HG03064 (cell line): ENCODE measurements around the gene TSHZ2.

Experiments used
- ATAC-seq: cut with Tn5 transposase; IDR thresholded peaks from one replicate; pipeline ENCODE4 v1.9.1; 2021; ENCODE audit warnings: low read depth; ENCODE audit not compliant: unreplicated experiment

The TSHZ2 gene

DNA sequence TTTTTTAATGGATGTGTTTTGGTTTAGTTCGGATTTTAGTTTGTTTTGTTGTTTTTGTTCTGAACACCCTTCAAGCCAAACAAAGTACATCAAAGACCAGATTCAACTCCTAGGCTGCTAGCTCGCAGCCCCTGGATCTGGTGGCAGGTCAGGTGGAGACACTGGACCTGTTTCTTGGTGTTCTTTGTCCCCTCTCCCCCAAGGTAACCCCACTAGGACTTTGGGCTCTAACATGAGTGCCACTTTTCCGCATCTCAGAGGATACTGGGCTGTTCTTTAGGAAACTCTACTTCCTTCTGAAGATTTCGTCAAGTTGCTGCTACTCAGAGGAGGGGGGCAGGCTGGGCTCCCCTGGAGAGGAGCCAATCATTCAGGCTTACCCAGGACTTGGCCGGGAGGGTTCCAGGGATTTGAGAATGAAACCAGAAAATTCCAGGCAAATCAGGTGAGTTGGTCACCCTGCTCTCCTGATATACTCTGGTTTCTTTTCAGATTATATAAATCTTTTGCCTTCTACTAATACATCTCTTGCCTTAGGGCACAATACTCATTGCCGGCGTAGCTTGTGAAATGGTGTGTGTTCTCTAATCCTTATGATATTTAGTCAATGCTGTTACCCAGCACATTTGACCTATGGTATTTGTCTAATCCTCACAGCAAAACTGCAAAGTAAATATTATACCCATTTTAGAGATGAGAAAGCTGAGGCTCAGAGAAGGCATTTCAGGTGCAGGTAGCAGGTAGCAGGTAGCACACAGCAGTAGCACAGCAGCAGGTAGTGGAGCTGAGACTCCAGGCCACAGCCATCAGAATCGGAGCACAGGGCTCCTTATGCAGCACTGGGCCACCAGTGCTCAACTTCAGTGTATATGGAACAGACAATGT is 291.6 kb downstream of the TSHZ2 start:
- ATAC-seq, result no peak

- ATAC-seq, result no peak
Measured at GRCh38 chr20:53264604-53265003, 292.4 kb downstream of the TSHZ2 start.

DNA sequence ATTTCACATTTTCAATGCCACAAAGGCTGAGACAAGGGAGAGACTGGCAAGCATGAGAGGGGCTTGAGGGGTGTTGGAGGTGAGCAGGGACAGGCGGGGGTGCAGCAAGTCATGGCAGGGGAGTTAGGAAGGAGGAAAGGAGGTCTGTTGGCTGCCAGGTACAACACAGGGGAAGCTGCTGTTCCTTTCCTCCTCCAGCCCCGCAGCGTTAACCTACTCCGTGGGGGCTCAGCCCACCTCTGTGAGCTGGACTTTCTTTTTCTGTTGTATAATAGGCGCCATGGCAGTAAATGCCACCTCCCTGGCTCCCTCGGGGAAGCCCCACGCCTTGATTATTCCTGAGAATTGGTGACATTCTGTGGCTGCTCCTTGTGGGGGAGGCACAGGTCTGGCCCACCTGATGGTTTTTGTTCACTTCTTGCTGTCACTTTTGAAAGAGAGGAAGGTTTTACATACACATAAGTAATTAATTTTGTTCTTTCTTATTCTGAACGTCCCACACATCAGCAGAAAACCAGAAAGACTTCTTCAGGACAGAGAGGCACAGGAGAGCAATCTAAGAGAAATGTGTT is 293.2 kb downstream of the TSHZ2 start:
- ATAC-seq, result no peak

- ATAC-seq, result no peak
Measured at GRCh38 chr20:53269380-53269779, 297.2 kb downstream of the TSHZ2 start.

DNA sequence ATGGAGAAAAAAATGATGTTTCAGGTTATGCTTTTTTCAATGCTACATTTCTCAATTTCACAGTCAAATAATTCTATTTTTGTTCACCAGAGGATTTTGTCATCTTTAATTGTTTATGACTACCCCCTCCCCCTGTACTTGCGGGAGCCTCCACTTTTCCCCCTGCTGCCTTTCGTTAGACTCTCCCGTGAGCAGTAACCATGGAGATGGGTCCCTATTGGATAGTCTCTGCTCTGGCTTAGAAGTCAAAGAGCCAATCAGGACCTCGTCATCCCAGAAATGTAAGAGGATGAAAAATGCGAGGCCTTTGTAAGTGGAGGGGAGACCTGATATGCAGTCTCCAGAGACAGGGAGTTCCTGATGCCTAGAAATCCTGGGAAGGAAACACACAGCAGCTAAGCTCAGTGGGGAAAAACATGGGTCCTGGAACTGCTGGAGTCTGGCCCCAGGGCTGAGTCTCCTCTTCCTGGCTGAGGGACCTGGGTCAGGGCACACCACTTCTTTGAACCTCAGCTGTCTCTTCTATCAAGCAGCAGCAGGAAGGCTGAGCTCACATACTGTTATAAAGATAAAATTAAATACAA is 298.7 kb downstream of the TSHZ2 start:
- ATAC-seq, result no peak

GRCh38 chr20:53274365-53274764 is 302.2 kb downstream of the TSHZ2 start:
- ATAC-seq, result no peak

GRCh38 chr20:53274807-53275206 is 302.6 kb downstream of the TSHZ2 start:
- no peak for ATAC-seq

- no peak for ATAC-seq
Measured at GRCh38 chr20:53276143-53276542, 304.0 kb downstream of the TSHZ2 start.

DNA sequence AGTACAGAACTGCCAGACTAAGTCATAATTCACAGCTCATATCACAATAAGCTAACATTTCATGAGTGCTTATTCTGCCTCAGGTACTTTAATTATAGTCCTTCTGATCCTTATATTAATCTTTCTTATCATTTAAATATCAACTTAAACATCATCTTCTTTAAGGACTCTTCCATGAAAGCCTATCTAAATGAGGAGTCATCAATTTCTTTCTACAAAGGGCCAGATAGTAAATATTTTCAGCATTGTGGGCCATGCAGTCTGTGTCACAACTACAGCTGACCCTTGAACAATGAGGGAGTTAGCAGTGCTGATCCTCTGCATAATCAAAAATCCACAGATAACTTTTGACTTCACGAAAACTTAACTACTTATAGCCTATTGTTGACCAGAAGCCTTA is 306.4 kb downstream of the TSHZ2 start:
- ATAC-seq, result no peak

- no peak for ATAC-seq
Measured at GRCh38 chr20:53279735-53280134, 307.6 kb downstream of the TSHZ2 start.

DNA sequence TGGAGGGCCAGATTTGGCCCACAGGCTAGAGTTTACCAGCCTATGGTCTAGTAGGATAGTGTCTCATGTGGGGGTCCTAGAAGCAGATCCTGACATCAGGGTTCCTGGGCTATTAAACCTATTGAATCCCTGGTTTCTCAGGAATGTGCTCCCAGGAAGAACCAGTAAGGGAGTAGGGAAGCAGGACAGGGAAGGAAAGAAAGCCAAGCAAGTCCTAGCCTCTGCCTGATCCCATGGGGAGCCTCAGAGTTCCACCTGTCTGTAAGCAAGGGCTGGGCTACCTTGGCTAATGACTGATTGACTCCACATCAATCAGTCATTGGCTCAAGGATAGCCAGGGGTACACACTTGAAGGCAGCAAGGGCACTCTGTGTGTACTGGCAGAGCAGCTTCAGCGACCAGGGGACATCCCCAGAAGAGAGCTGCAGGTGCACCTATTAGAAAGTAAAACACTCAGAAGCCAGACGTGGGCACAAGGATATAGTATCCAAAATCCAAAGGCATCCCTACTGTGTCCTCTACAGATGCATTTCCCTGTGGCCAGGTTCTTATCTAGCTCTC is 309.5 kb downstream of the TSHZ2 start:
- no peak for ATAC-seq

DNA sequence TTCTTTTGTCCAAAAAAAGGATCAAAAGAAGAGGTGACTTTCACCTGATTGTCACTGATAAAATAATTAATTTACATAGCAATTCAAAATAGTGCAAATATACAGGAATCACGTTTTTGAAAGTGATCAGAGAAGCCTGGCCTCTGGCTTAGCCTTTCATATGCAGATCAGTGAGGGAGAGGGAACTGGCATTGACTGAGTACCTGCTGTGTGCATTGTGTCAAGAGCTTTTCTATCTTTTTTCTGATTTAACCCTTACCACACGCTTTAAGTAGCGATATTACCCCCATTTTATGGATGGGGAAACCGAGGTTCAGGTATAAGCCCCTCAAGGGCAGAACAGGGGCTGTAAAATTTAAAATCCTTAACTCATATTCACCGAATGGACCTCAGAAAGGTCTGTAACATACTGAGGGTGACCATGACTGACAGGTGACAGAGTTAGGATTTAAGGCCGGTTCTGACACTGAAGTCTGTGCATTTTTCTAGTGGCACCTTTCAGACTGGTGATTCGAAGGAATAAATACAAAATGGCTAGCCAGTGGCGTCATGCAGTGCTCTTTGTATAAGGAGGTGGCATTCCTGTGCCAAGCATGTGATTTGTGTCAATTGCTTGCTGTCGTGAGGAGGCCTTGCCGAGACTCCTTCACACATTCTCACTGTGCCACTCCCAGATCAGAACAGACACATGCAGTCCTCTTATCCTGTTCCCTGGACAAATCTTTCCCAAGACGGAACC is 310.2 kb downstream of the TSHZ2 start:
- ATAC-seq, result no peak

DNA sequence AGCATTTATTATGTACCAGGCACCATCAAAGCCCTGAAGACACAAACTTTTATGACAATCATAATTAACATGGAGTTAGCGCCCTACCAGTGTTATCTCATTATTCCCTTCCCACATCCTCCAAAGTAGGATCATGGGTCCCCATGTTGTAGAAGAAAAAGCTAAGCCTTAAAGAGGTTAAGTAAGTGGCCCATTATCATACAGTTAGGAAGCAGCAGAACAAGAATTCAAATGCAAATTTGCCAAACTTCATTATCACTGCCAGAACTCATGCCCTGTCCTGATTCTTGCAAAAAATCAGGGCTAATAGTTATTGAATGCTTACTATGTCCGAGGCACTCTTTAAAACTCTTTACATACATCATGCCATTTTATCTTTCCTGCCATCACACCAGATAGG is 310.9 kb downstream of the TSHZ2 start:
- no peak for ATAC-seq

- no peak for ATAC-seq
Measured at GRCh38 chr20:53283597-53283996, 311.4 kb downstream of the TSHZ2 start.

- ATAC-seq, result no peak
Measured at GRCh38 chr20:53284256-53284655, 312.1 kb downstream of the TSHZ2 start.

GRCh38 chr20:53284696-53285095 is 312.5 kb downstream of the TSHZ2 start:
- no peak for ATAC-seq

DNA sequence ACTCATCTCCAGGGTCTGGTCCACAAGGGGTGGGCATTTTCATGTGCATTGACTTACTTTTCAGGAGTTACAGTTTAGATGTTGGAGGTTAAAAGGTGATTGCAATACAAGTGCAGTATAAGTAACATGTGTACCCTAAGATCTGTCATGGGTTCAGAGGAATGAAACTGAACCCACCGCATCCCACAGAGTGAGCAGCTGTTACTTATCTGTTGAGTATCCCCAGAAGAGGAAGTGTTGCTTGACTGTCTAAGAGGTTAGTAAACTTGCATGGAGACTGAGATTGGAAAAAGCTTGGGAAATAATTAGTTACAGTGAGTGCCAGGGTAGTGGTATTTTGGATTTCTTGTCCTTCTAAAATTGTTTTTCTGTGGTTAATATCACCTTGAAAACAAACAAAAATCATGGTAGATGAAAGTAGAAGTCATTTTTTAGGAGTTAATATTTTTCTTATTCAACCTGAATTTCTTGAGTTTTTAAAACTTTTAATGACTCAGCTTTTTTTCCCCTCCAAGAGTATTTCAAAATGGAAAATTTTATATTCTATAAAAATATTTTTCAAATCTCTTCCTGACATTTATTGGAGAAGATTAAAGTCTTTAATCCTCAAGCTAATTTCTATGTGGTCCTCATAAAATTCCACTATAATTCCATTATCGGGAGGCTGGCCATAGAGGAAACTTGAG is 315.3 kb downstream of the TSHZ2 start:
- ATAC-seq, result no peak

DNA sequence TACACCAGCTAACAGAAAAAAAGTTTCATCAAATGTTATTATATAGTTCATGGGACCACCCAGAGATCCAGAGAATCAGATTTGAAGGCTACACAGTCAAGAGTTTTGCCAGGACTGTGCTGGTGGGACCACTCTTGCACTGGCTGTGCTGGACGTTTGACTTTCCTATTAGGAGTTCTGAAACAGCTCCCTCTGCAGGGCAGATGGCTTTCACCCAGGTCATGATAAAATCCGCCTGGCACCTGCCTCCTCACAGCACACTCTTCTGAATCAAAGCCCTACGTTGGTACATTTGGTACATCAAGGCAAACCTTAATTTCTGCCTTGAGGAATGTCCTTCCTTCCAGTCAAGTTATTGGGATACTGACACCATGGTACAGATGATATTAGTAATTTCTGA is 319.4 kb downstream of the TSHZ2 start:
- no peak for ATAC-seq

DNA sequence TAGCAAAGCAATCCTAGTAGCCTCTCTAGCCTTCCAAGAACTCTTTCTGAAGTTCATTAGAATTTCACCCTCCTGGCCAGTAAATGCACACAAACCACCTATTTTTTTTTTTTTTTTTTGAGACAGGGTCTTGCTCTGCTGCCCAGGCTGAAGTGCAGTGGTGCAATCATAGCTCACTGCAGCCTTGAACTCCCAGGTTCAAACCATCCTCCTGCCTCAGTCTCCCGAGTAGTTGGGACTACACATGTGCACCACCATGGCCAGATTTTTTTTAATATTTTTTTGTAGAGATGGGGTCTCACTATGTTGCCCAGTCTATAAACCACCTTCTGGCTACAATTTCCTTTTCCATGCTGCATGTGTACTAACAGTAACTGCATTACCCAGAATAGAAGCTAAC is 320.2 kb downstream of the TSHZ2 start:
- no peak for ATAC-seq

DNA sequence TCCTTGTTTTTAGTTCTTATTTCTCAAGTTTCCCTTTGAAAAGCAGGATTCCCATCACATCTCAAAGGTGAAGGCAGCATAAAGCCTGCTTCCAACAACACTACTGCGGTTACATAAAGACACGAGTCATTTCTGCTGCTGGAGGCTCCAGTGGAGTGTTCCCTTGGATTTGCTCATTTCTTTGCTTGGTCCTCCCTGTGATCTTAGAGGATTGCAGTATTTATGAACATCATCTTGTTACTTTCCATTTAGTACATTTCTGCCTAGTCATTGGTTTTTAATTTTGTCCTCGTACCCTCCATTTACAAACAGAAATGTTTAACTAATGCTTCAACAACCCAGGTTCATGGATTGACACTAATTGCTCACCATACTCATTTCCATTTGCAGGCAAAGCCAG is 322.6 kb downstream of the TSHZ2 start:
- no peak for ATAC-seq
